C4-2B (cell line): ENCODE data around the gene NFIC.

Source experiments
- CTCF ChIP-seq: fragments of 450-650 bp; conservative IDR thresholded peaks from 2 replicates; pipeline ENCODE4 v1.5.1; 2017; ENCODE audit warnings: mild to moderate bottlenecking
- ZFX ChIP-seq: fragments of 450-650 bp; IDR thresholded peaks from 2 replicates; pipeline ENCODE4 v1.6.1; 2017

DNA sequence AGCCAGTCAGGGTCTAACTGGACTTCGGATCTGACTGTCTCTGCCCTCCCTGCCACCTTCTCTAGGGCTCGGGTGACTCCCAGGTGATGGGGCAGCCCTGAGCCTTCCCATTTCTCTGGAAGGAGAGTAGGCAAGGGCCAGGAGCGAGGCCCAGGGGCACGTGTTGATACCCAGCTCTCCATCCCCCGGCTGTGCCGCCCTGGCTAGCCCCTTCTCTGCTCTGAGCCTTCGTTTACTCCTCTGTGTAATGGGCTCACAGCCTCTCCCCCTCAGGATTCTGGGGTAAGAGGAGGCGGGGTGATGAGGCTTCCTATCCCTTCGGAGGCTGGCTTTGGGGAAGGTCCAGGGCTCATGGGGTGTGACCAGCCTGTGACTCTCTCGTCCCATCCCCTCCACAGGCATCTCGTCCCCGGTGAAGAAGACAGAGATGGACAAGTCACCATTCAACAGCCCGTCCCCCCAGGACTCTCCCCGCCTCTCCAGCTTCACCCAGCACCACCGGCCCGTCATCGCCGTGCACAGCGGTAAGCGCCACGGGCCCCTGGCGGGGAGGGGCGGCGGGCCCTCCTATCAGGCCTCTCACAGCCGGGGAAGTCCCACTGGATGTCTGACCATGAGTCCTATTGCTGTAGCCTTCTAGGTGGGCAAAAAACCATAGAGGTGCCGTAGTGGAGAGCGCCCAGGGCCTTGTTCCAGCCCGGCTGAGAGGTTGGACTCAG lies 82.4 kb downstream of the NFIC start:
- no peak for TF ChIP-seq CTCF
- TF ChIP-seq ZFX, result no peak
